Endothelial cell of umbilical vein (primary cell): ENCODE results near the gene C19orf44. TPM values are rescaled to one million over a fixed set of nuclear protein-coding genes. Genes with fewer than 3 reads are reported as not detected.

Source experiments
- BruUV-seq: library from RNA; stranded (reverse); fragments of 400-500 nt; replicated peaks from 2 replicates; lab custom pipeline; 2021; lab: Mats Ljungman, UMichigan
- CTCF ChIA-PET: fragments of 300-600, 350-600 bp; sonication (Branson Sonifier 250); formaldehyde crosslinking; loops from one replicate; lab custom pipeline; 2021; ENCODE audit warnings: antibody characterized with exemption, inconsistent platforms; lab: Charles Lee
- POLR2A ChIA-PET: fragments of 300-600, 350-600 bp; sonication (Branson Sonifier 250); formaldehyde crosslinking; loops from one replicate; lab custom pipeline; 2021; ENCODE audit warnings: antibody characterized with exemption, inconsistent platforms; lab: Charles Lee
- DNase-seq: peaks from one replicate; pipeline ENCODE4 v3.0.0-alpha.2; 2011; ENCODE audit warnings: low read depth, low spot score
- FAIRE-seq: peaks from 2 replicates; lab custom pipeline; 2011; peaks lifted over from hg19 to GRCh38; lab: Jason Lieb, UNC
- H2AFZ ChIP-seq: 2 replicates; pipeline ENCODE4 v1.6.0; 2012; ENCODE audit warnings: low read depth, low read length, control low read depth, inconsistent platforms
- H3K27ac ChIP-seq: 2 replicates; pipeline ENCODE4 v1.5.1; 2011; ENCODE audit warnings: low read depth, mild to moderate bottlenecking, control low read depth, low read length, moderate library complexity; ENCODE audit not compliant: insufficient read depth
- H3K27me3 ChIP-seq, 2 experiments: 2 replicates each; pipeline versions ENCODE4 v1.6.0 to v1.6.1; 2011; ENCODE audit warnings: low read length in 2 of 2, mixed read lengths in 1 of 2; ENCODE audit not compliant: control insufficient read depth in 2 of 2, insufficient read depth in 2 of 2
- H3K36me3 ChIP-seq, 2 experiments: 2 replicates in 1 of 2; 3 replicates in 1 of 2; pipeline ENCODE4 v1.5.1; 2011; ENCODE audit warnings: low read length in 2 of 2, mild to moderate bottlenecking in 1 of 2, moderate library complexity in 1 of 2; ENCODE audit not compliant: control insufficient read depth in 2 of 2, insufficient read depth in 2 of 2; ENCODE audit errors: extremely low read depth in 1 of 2
- H3K4me1 ChIP-seq: 3 replicates; pipeline ENCODE4 v1.5.1; 2011; ENCODE audit warnings: mild to moderate bottlenecking, low read length; ENCODE audit not compliant: control insufficient read depth, insufficient read depth; ENCODE audit errors: extremely low read depth
- H3K4me2 ChIP-seq: 2 replicates; pipeline ENCODE4 v1.6.1; 2011; ENCODE audit warnings: low read length, control low read depth, mixed read lengths; ENCODE audit not compliant: insufficient read depth
- H3K4me3 ChIP-seq, 3 experiments: fragments of 200-600 bp in 1 of 3; sonication (generic), shearing (Covaris generic) in 1 of 3; replicated peaks in 1 of 3; 2 replicates each; pipeline ENCODE4 v1.5.1; 2011 to 2016; ENCODE audit warnings: control low read depth in 3 of 3, low read length in 3 of 3, mild to moderate bottlenecking in 2 of 3, inconsistent platforms in 1 of 3, low read depth in 1 of 3, moderate library complexity in 1 of 3; ENCODE audit not compliant: insufficient read depth in 1 of 3
- H3K79me2 ChIP-seq: 2 replicates; pipeline ENCODE4 v1.6.0; 2012; ENCODE audit warnings: low read length, inconsistent platforms; ENCODE audit not compliant: control insufficient read depth, insufficient read depth
- H3K9ac ChIP-seq: replicated peaks from 2 replicates; pipeline ENCODE3; 2011; ENCODE audit warnings: low read length, control low read depth; ENCODE audit not compliant: insufficient read depth; ENCODE audit errors: extremely low read depth
- H3K9me1 ChIP-seq: replicated peaks from 3 replicates; pipeline ENCODE4 v1.6.0; 2011; ENCODE audit warnings: mild to moderate bottlenecking, low read length; ENCODE audit not compliant: control insufficient read depth, insufficient read depth; ENCODE audit errors: extremely low read depth
- H3K9me3 ChIP-seq: replicated peaks from 2 replicates; pipeline ENCODE4 v1.5.1; 2012; ENCODE audit warnings: low read length, inconsistent platforms; ENCODE audit not compliant: control insufficient read depth, insufficient read depth
- H4K20me1 ChIP-seq: replicated peaks from 2 replicates; pipeline ENCODE3; 2011; ENCODE audit warnings: mild to moderate bottlenecking, low read length; ENCODE audit not compliant: control insufficient read depth, insufficient read depth; ENCODE audit errors: extremely low read depth
- EZH2 ChIP-seq: IDR thresholded peaks from 2 replicates; pipeline ENCODE4 v1.6.1; 2012; ENCODE audit warnings: borderline replicate concordance, low read depth, mild to moderate bottlenecking, moderate library complexity, low read length, inconsistent platforms; ENCODE audit not compliant: severe bottlenecking
- FOS ChIP-seq: IDR thresholded peaks from 2 replicates; pipeline ENCODE4 v1.6.1; 2011; ENCODE audit warnings: mild to moderate bottlenecking, low read length, moderate library complexity, borderline replicate concordance; ENCODE audit not compliant: insufficient read depth
- GATA2 ChIP-seq: IDR thresholded peaks from 2 replicates; pipeline ENCODE4 v1.7.0; 2011; ENCODE audit warnings: low read depth, mild to moderate bottlenecking, moderate library complexity, mixed read lengths, low read length; ENCODE audit not compliant: insufficient read length, insufficient read depth
- JUN ChIP-seq: IDR thresholded peaks from 2 replicates; pipeline ENCODE4 v1.6.1; 2011; ENCODE audit warnings: borderline replicate concordance, low read depth; ENCODE audit not compliant: insufficient read length, insufficient read depth
- MYC ChIP-seq: IDR thresholded peaks from one replicate; pipeline ENCODE4 v1.6.1; 2011; ENCODE audit warnings: mild to moderate bottlenecking, low read depth, low read length
- POLR2A ChIP-seq: IDR thresholded peaks from 2 replicates; pipeline ENCODE4 v1.6.1; 2012; ENCODE audit warnings: low read depth, mild to moderate bottlenecking, control low read depth, low read length
- POLR2AphosphoS5 ChIP-seq: IDR thresholded peaks from 2 replicates; pipeline ENCODE4 v1.6.1; 2012; ENCODE audit warnings: low read depth, mild to moderate bottlenecking, control low read depth, low read length, moderate library complexity; ENCODE audit not compliant: insufficient read depth
- dilution Hi-C: fragments of 300-500 bp; cut with MboI; formaldehyde crosslinking; loops from one replicate; pipeline ENCODE4 v1.15.0; 2019; ENCODE audit warnings: low sequenced_read_pairs; ENCODE audit not compliant: extremely low pct_ligation_motif_present
- intact Hi-C: fragments of 100-400 bp; cut with micrococcal nuclease; formaldehyde crosslinking; loops from one replicate; pipeline ENCODE4 v1.10.0; 2022
- polyA plus RNA-seq, 4 experiments: library from polyadenylated mRNA; depleted of rRNA in 3 of 4; stranded (reverse) in 3 of 4; unstranded in 1 of 4; fragments of >200 nt; gene quantifications; 2 replicates each; pipeline versions ENCODE4 v1.2.1 to v1.2.3, GENCODE V29; 2011 to 2012; ENCODE audit warnings: missing spikeins in 1 of 4
- total RNA-seq: library from RNA; stranded (reverse); gene quantifications from 2 replicates; pipeline ENCODE4 v1.2.3, GENCODE V29; 2021
- TF ChIP-seq, protein P1 (sequence below), 2 donors: IDR thresholded peaks; 1 replicate in 1 of 2; 2 replicates in 1 of 2; pipeline ENCODE4 v1.5.1; 2011; ENCODE audit warnings: low read length in 2 of 2, mild to moderate bottlenecking in 2 of 2, moderate library complexity in 2 of 2, control low read depth in 1 of 2, inconsistent platforms in 1 of 2, low read depth in 1 of 2; ENCODE audit not compliant: insufficient read depth in 1 of 2; ENCODE audit errors: extremely low read depth in 1 of 2
- TF ChIP-seq, protein P2 (sequence below): IDR thresholded peaks from 2 replicates; pipeline ENCODE4 v1.6.1; 2011; ENCODE audit not compliant: insufficient read depth, insufficient read length

C19orf44 gene
- total and polyA plus RNA-seq, 2 donors (not counting 3 experiments of a cell fraction or from before 2014, with no cell fraction given), result 3.5 to 4.3 TPM

DNA sequence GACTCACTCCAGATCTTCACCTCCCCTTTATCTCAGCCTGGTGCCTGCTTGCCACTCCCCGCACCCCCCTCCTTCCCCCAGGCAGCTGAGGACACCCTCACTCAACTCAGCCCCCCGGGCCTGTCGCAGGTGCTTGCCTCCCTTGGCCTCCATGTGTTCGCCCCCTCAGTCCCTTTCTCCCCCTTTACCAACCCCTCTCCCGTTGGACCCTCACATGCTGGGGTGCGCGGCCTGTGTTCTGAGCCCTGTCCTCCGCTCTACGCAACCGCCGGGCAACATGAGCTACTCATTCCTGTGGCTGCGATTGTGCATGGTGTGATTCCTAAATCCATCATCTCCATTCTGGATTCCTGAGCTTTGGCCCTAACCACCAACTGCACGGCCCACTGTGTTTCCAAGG, 40.9 kb downstream of the C19orf44 start:
- CTCF ChIA-PET, result no interaction called here

More for the DNA sequence above, 40.9 kb downstream of the C19orf44 start:
- dilution Hi-C loops, result no loop called here
- intact Hi-C loops, result no loop called here
- Histone ChIP-seq H3K27ac (no peak overlapping the region), H2AFZ (no peak overlapping the region), H3K4me3 (no peak overlapping the region), H4K20me1 (no peaks in the 10 kb centered on the region), H3K36me3 (peaks cover 19 to 46% of the 10 kb centered on the region in 2 experiments), H3K9ac (no peak overlapping the region), H3K27me3 (no peaks in the 10 kb centered on the region), H3K4me2 (no peak overlapping the region), H3K9me3 (no peaks in the 10 kb centered on the region), H3K9me1 (no peaks in the 10 kb centered on the region), H3K4me1 (peaks cover 7% of the 10 kb centered on the region), H3K79me2 (peaks cover 62% of the 10 kb centered on the region)
- no peak for FAIRE-seq
- TF ChIP-seq, protein P1, sequence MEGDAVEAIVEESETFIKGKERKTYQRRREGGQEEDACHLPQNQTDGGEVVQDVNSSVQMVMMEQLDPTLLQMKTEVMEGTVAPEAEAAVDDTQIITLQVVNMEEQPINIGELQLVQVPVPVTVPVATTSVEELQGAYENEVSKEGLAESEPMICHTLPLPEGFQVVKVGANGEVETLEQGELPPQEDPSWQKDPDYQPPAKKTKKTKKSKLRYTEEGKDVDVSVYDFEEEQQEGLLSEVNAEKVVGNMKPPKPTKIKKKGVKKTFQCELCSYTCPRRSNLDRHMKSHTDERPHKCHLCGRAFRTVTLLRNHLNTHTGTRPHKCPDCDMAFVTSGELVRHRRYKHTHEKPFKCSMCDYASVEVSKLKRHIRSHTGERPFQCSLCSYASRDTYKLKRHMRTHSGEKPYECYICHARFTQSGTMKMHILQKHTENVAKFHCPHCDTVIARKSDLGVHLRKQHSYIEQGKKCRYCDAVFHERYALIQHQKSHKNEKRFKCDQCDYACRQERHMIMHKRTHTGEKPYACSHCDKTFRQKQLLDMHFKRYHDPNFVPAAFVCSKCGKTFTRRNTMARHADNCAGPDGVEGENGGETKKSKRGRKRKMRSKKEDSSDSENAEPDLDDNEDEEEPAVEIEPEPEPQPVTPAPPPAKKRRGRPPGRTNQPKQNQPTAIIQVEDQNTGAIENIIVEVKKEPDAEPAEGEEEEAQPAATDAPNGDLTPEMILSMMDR (IDR thresholded peaks at IDR 0.05; ENCODE audit: extremely low read depth in 1 of 2, insufficient read depth in 1 of 2, low read depth in 1 of 2, low read length in 2 of 2), result no peak
- TF ChIP-seq MYC (no peak), POLR2A (no peak), GATA2 (no peak), JUN (no peak), FOS (no peak), POLR2AphosphoS5 (no peak), EZH2 (no peak)
- TF ChIP-seq, protein P2, sequence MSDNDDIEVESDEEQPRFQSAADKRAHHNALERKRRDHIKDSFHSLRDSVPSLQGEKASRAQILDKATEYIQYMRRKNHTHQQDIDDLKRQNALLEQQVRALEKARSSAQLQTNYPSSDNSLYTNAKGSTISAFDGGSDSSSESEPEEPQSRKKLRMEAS, result no peak
- no TSS peak for BruUV-seq
- POLR2A ChIA-PET, result no interaction called here
- no peak for DNase-seq
